ENCODE results near the gene MAX. TPM values are rescaled to one million over a fixed set of nuclear protein-coding genes. Genes with fewer than 3 reads are reported as not detected.

MAX gene
- total and polyA plus RNA-seq, 2 experiments from 2014 or later = 25.0 to 27.7 TPM

DNA sequence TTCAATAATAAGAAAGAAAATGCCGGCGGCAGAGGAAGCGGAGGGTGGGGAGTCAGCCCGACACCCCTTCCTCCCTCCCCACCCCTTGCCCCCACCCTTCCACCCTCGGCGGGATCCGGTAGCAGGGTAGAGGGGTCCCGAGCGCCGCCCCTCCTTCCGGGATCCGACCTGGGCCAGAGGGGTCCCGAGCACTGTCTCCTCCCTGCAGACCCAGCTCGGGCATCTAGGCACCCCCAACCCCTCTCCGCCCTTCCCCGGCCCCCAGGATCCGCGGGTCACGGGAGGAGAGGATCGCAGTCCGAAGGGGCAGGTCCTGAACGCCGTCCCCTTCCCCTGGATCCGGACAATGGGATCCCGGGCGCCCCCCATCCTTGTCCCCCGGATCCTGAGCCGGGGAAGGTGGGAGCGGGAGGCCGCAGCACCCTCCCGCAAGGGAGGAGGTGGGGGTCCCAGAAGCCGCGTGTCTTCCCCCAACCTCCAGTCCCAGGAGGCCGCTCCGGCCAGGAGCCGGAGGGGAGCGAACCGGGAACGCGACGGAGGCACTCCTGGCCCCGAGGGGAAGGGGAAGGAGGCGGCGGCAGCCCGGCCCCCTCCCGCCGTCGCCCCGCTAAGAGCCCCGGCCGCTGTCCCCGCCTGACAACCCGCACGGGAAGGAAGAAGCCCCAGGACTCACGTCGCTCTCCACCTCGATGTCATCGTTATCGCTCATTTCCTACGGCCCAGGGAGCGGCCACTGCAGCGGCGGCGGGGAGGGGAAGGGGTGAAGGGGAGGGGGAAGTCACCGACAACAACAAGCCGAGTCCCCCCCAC lies 481 bp downstream of the MAX start (continued):
- TF ChIP-seq ZNF462 (CRISPR knock-in tag; IDR thresholded peaks at IDR 0.05) (no peak), JUNB (IDR thresholded peaks at IDR 0.05; ENCODE audit: unreplicated experiment) (no peak), ZNF331 (CRISPR knock-in tag; IDR thresholded peaks at IDR 0.05; ENCODE audit: low read depth) (no peak), POLR2AphosphoS5 (IDR thresholded peaks at IDR 0.05; ENCODE audit: low read depth) (no peak)
- TF ChIP-seq, protein P1, sequence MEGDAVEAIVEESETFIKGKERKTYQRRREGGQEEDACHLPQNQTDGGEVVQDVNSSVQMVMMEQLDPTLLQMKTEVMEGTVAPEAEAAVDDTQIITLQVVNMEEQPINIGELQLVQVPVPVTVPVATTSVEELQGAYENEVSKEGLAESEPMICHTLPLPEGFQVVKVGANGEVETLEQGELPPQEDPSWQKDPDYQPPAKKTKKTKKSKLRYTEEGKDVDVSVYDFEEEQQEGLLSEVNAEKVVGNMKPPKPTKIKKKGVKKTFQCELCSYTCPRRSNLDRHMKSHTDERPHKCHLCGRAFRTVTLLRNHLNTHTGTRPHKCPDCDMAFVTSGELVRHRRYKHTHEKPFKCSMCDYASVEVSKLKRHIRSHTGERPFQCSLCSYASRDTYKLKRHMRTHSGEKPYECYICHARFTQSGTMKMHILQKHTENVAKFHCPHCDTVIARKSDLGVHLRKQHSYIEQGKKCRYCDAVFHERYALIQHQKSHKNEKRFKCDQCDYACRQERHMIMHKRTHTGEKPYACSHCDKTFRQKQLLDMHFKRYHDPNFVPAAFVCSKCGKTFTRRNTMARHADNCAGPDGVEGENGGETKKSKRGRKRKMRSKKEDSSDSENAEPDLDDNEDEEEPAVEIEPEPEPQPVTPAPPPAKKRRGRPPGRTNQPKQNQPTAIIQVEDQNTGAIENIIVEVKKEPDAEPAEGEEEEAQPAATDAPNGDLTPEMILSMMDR (conservative IDR thresholded peaks at IDR 0.05; ENCODE audit: low read depth in 2 of 2) = no peak

DNA sequence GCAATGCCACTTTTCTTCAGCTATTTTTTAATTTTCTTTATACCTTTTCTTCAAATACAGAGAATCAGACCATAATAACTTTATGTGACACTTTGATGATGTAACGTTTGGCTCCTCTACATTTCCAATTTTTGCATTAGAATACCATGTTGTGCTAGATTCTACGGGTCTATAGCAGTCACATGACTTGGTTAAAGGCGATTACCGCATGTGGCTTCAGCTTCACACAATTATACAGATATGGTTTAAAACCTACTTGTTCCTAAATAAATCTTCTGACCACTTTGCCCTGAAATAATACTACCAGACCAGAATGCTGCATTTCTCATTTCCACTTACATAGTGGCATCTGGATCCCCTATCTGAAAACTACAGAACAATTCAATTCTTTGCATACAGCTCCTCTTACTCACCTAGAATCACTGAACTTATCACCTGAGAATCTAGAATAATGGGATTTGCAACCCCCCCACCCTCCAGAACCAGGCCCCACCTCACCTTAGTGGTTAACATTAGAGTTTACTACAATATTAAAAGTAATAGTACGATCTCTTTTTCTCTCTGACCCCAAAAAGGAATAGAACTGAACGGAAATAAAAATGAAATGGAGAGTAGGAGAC lies 1.3 kb downstream of the MAX start:
- Mint-ChIP-seq H3K9me3 (no peaks in the 10 kb centered on the region), H3K36me3 (ENCODE audit: low read depth) (peaks cover 24% of the 10 kb centered on the region), H3K27me3 (ENCODE audit: insufficient read depth, low read depth, poor library complexity) (peaks cover 9% of the 10 kb centered on the region), H3K4me3 (peak overlapping the region; percentile 92), H3K4me1 (peaks cover 21% of the 10 kb centered on the region), H3K27ac (peak overlapping the region; percentile 84)
- Histone ChIP-seq H3K27me3 (ENCODE audit: insufficient read depth) (peaks cover 6% of the 10 kb centered on the region; the same call in 1 of the 2 replicates), H3K4me1 (ENCODE audit: insufficient read depth) (peaks cover 10% of the 10 kb centered on the region), H4K20me1 (replicated peaks; ENCODE audit: insufficient read depth) (peaks cover 6% of the 10 kb centered on the region), H3K9me2 (ENCODE audit: insufficient read depth) (no peaks in the 10 kb centered on the region), H3K27ac (ENCODE audit: low read depth) (peak overlapping the region; percentile 64; the same call in 1 of the 2 replicates), H3K4me3 (peak overlapping the region; percentile 72), H3K79me2 (replicated peaks; ENCODE audit: insufficient read depth) (peaks cover 53% of the 10 kb centered on the region), H3K4me2 (peak overlapping the region; percentile 91), H3F3A (replicated peaks; ENCODE audit: low read depth) (no peaks in the 10 kb centered on the region), H3K36me3 (ENCODE audit: insufficient read depth) (no peaks in the 10 kb centered on the region), H2AFZ (no peak overlapping the region)
- ATAC-seq (no peak), DNase-seq (ENCODE audit: low spot score) (no peak)
- TF ChIP-seq ZNF462 (CRISPR knock-in tag; IDR thresholded peaks at IDR 0.05) = no peak
- TF ChIP-seq JUNB (IDR thresholded peaks at IDR 0.05; ENCODE audit: unreplicated experiment) = no peak
- no peak for TF ChIP-seq POLR2AphosphoS5 (IDR thresholded peaks at IDR 0.05; ENCODE audit: low read depth)

Data from GM23338 (cell line).